ENCODE data around the gene PUM2.

PUM2 gene

GRCh38 chr2:20198796-20199632 lies 151.6 kb downstream of the PUM2 start:
- TF ChIP-seq ZNF274 (IDR thresholded peaks at IDR 0.05; ENCODE audit: low read depth, low read length): no peak
- H3K4me3 ChIP-seq (ENCODE audit: low read length): no peak overlapping the region

Measured in GM08714 (cell line).